Loucy (cell line): ENCODE data around the gene PKIB.

Experiments
- H2AFZ ChIP-seq: fragments of 200-600 bp; sonication (generic); 2 replicates; pipeline ENCODE4 v1.6.0; 2016; ENCODE audit warnings: antibody characterized with exemption, mild to moderate bottlenecking, low read length, moderate library complexity
- H3F3A ChIP-seq: fragments of 200-600 bp; 2 replicates; pipeline ENCODE4 v1.6.0; 2016; ENCODE audit warnings: antibody characterized with exemption, low read depth, mild to moderate bottlenecking
- H3K27me3 ChIP-seq: fragments of 200-600 bp; sonication (generic); 2 replicates; pipeline ENCODE4 v1.6.1; 2014; ENCODE audit warnings: low read length, mild to moderate bottlenecking; ENCODE audit not compliant: insufficient read depth, poor library complexity, severe bottlenecking
- H3K36me3 ChIP-seq: fragments of 200-600 bp; sonication (generic); 2 replicates; pipeline ENCODE4 v1.6.1; 2016; ENCODE audit warnings: low read length; ENCODE audit not compliant: insufficient read depth
- H3K4me1 ChIP-seq: fragments of 200-600 bp; sonication (generic); 2 replicates; pipeline ENCODE4 v1.5.1; 2014; ENCODE audit warnings: low read length, mild to moderate bottlenecking; ENCODE audit not compliant: insufficient read depth, poor library complexity, severe bottlenecking
- H3K4me2 ChIP-seq: fragments of 200-600 bp; sonication (generic); 2 replicates; pipeline ENCODE4 v1.6.0; 2014; ENCODE audit warnings: antibody characterized with exemption, low read length, low read depth, mild to moderate bottlenecking; ENCODE audit not compliant: poor library complexity, severe bottlenecking
- H3K4me3 ChIP-seq: fragments of 200-600 bp; sonication (generic); 2 replicates; pipeline ENCODE4 v1.5.1; 2014; ENCODE audit warnings: low read length, mild to moderate bottlenecking, mixed read lengths; ENCODE audit not compliant: poor library complexity, severe bottlenecking
- H3K79me2 ChIP-seq: fragments of 200-600 bp; sonication (generic); 2 replicates; pipeline ENCODE4 v1.6.1; 2014; ENCODE audit warnings: low read length; ENCODE audit not compliant: insufficient read depth
- H3K9ac ChIP-seq: fragments of 200-600 bp; sonication (generic); 2 replicates; pipeline ENCODE4 v1.6.0; 2014; ENCODE audit warnings: mild to moderate bottlenecking, low read depth, low read length, moderate library complexity; ENCODE audit not compliant: poor library complexity, severe bottlenecking
- H3K9me2 ChIP-seq: fragments of 200-600 bp; sonication (generic); replicated peaks from 2 replicates; pipeline ENCODE4 v1.6.1; 2016; ENCODE audit warnings: low read depth, low read length, mixed read lengths
- H3K9me3 ChIP-seq: fragments of 200-600 bp; sonication (generic); 2 replicates; pipeline ENCODE4 v1.6.1; 2014; ENCODE audit warnings: mild to moderate bottlenecking, antibody characterized with exemption, low read length, low read depth; ENCODE audit not compliant: insufficient read depth
- H4K20me1 ChIP-seq: fragments of 200-600 bp; sonication (generic); 2 replicates; pipeline ENCODE4 v1.6.0; 2014; ENCODE audit warnings: antibody characterized with exemption, low read length, mild to moderate bottlenecking; ENCODE audit not compliant: insufficient read depth, poor library complexity, severe bottlenecking
- CTCF ChIP-seq: fragments of 200-600 bp; sonication (generic); conservative IDR thresholded peaks from 2 replicates; pipeline ENCODE4 v1.5.1; 2014; ENCODE audit warnings: mild to moderate bottlenecking, antibody characterized with exemption, low read length
- EZH2phosphoT487 ChIP-seq: fragments of 200-600 bp; IDR thresholded peaks from 2 replicates; pipeline ENCODE4 v1.6.1; 2018; ENCODE audit warnings: antibody characterized with exemption, mild to moderate bottlenecking, moderate library complexity, borderline replicate concordance

Gene PKIB

GRCh38 chr6:122683989-122684651, 73.9 kb downstream of the PKIB start:
- no peak overlapping the region for H3K4me2 ChIP-seq
- H4K20me1 ChIP-seq: no peaks in the 10 kb centered on the region
- H2AFZ ChIP-seq: no peak overlapping the region
- H3K4me3 ChIP-seq: no peak overlapping the region
- TF ChIP-seq EZH2phosphoT487: no peak
- TF ChIP-seq CTCF: no peak
- no peaks in the 10 kb centered on the region for H3K4me1 ChIP-seq
- H3K79me2 ChIP-seq: no peaks in the 10 kb centered on the region
- no peaks in the 10 kb centered on the region for H3K27me3 ChIP-seq
- H3F3A ChIP-seq: no peaks in the 10 kb centered on the region
- 0 out of 2 replicates have a peak, but pooled peaks cover 4% of the 10 kb centered on the region for H3K9me2 ChIP-seq
- no peaks in the 10 kb centered on the region for H3K36me3 ChIP-seq
- H3K9me3 ChIP-seq: no peaks in the 10 kb centered on the region
- H3K9ac ChIP-seq: no peak overlapping the region

- Histone ChIP-seq H3K4me1 (no peaks in the 10 kb centered on the region), H3K4me2 (no peak overlapping the region), H3K36me3 (no peaks in the 10 kb centered on the region), H3F3A (no peaks in the 10 kb centered on the region), H3K9me3 (no peaks in the 10 kb centered on the region), H2AFZ (no peak overlapping the region), H3K4me3 (no peak overlapping the region), H3K9me2 (no peaks in the 10 kb centered on the region), H4K20me1 (no peaks in the 10 kb centered on the region), H3K79me2 (no peaks in the 10 kb centered on the region), H3K27me3 (no peaks in the 10 kb centered on the region), H3K9ac (no peak overlapping the region)
- no peak for TF ChIP-seq CTCF
- TF ChIP-seq EZH2phosphoT487: no peak
Observed at GRCh38 chr6:122692175-122692598, 82.0 kb downstream of the PKIB start.

- TF ChIP-seq EZH2phosphoT487 (no peak), CTCF (no peak)
- Histone ChIP-seq H3K36me3 (no peaks in the 10 kb centered on the region), H4K20me1 (no peaks in the 10 kb centered on the region), H3K27me3 (no peaks in the 10 kb centered on the region), H3K9ac (no peak overlapping the region), H3K4me3 (no peak overlapping the region), H3K9me2 (no peaks in the 10 kb centered on the region), H2AFZ (no peak overlapping the region), H3K79me2 (no peaks in the 10 kb centered on the region), H3F3A (no peaks in the 10 kb centered on the region), H3K4me1 (no peaks in the 10 kb centered on the region), H3K9me3 (no peaks in the 10 kb centered on the region), H3K4me2 (no peak overlapping the region)
Observed at GRCh38 chr6:122692807-122693580, 82.8 kb downstream of the PKIB start.
